GM12878 (cell line): Measurements from ENCODE around the gene EVC. TPM values are rescaled to one million over a fixed set of nuclear protein-coding genes. Genes with fewer than 3 reads are reported as not detected.

Experiments used
- ATAC-seq: fragments of 200-7000 bp; cut with Tn5 transposase; 3 replicates; pipeline ENCODE4 v1.9.1; 2020; ENCODE audit warnings: mild to moderate bottlenecking, moderate library complexity
- BruUV-seq: library from RNA; stranded (reverse); fragments of 400-500 nt; replicated peaks from 2 replicates; lab custom pipeline; 2021; lab: Mats Ljungman, UMichigan
- CTCF ChIA-PET: fragments of 300-600 bp; sonication (Branson Sonifier 250); formaldehyde crosslinking; extraction: SDS; loops from one replicate; lab custom pipeline; 2021; ENCODE audit warnings: inconsistent platforms; lab: Yijun Ruan, JAX
- POLR2A ChIA-PET: fragments of 350-600 bp; formaldehyde crosslinking; extraction: SDS; loops from one replicate; lab custom pipeline; 2021; ENCODE audit warnings: inconsistent platforms; lab: Charles Lee
- RAD21 ChIA-PET: fragments of 300-600 bp; sonication (Branson Sonifier 250); formaldehyde crosslinking; loops from one replicate; lab custom pipeline; 2023; ENCODE audit warnings: antibody characterized with exemption; ENCODE audit not compliant: unreplicated experiment; lab: Charles Lee
- SMC1A ChIA-PET: fragments of 300-600 bp; sonication (Branson Sonifier 250); formaldehyde crosslinking; loops from one replicate; lab custom pipeline; 2023; ENCODE audit not compliant: unreplicated experiment, uncharacterized antibody; lab: Charles Lee
- DNase-seq: peaks from one replicate; pipeline ENCODE4 v3.0.0-alpha.2; 2011; ENCODE audit warnings: low read depth, low spot score
- FAIRE-seq: peaks from 3 replicates; lab custom pipeline; 2011; peaks lifted over from hg19 to GRCh38; lab: Jason Lieb, UNC
- H2AFZ ChIP-seq: 2 replicates; pipeline ENCODE4 v1.6.0; 2011; ENCODE audit warnings: low read depth, low read length, control low read depth; ENCODE audit not compliant: control insufficient read depth
- H3K27ac ChIP-seq: 2 replicates; pipeline ENCODE4 v1.5.1; 2011; ENCODE audit warnings: control low read depth; ENCODE audit not compliant: control insufficient read depth, insufficient read depth
- H3K27me3 ChIP-seq, 2 experiments: replicated peaks in 1 of 2; 2 replicates each; pipeline versions ENCODE4 v1.6.0 to v1.6.1; 2011; ENCODE audit warnings: low read length in 1 of 2; ENCODE audit not compliant: control insufficient read depth in 2 of 2, insufficient read depth in 2 of 2
- H3K36me3 ChIP-seq, 2 experiments: 2 replicates each; pipeline ENCODE4 v1.5.1; 2011; ENCODE audit warnings: low read length in 1 of 2; ENCODE audit not compliant: control insufficient read depth in 2 of 2, insufficient read depth in 2 of 2
- H3K4me1 ChIP-seq: 2 replicates; pipeline ENCODE4 v1.6.1; 2011; ENCODE audit warnings: mild to moderate bottlenecking, low read length, moderate library complexity, mixed read lengths; ENCODE audit not compliant: control insufficient read depth, insufficient read depth
- H3K4me2 ChIP-seq: 2 replicates; pipeline ENCODE4 v1.6.0; 2011; ENCODE audit warnings: control low read depth; ENCODE audit not compliant: control insufficient read depth, insufficient read depth
- H3K4me3 ChIP-seq: fragments of 200-600 bp; sonication (generic); 2 replicates; pipeline ENCODE4 v1.5.1; 2016
- H3K79me2 ChIP-seq: 2 replicates; pipeline ENCODE4 v1.6.0; 2011; ENCODE audit warnings: low read length; ENCODE audit not compliant: control insufficient read depth, insufficient read depth
- H3K9ac ChIP-seq: 2 replicates; pipeline ENCODE4 v1.8.0; 2011; ENCODE audit warnings: low read length, control low read depth, mixed read lengths; ENCODE audit not compliant: control insufficient read depth, insufficient read depth
- H3K9me3 ChIP-seq: replicated peaks from 3 replicates; pipeline ENCODE4 v1.5.1; 2011; ENCODE audit warnings: mild to moderate bottlenecking, low read length; ENCODE audit not compliant: control insufficient read depth, insufficient read depth
- H4K20me1 ChIP-seq: 2 replicates; pipeline ENCODE4 v1.6.0; 2011; ENCODE audit not compliant: control insufficient read depth, insufficient read depth
- ATF2 ChIP-seq: IDR thresholded peaks from 2 replicates; pipeline ENCODE4 v1.6.1; 2012; ENCODE audit warnings: low read length, inconsistent platforms
- BCL3 ChIP-seq: IDR thresholded peaks from 2 replicates; pipeline ENCODE4 v1.6.1; 2011; ENCODE audit warnings: borderline replicate concordance, low read depth, mild to moderate bottlenecking, moderate library complexity, low read length; ENCODE audit not compliant: insufficient read depth, poor library complexity, severe bottlenecking
- FOXM1 ChIP-seq: IDR thresholded peaks from 2 replicates; pipeline ENCODE4 v1.6.1; 2012; ENCODE audit warnings: low read depth, mild to moderate bottlenecking, inconsistent platforms, low read length, moderate library complexity
- HSF1 ChIP-seq: fragments of 150-350 bp; IDR thresholded peaks from 2 replicates; pipeline ENCODE4 v1.6.1; 2014; ENCODE audit warnings: mild to moderate bottlenecking, low read depth, low read length
- JUND ChIP-seq: IDR thresholded peaks from 2 replicates; pipeline ENCODE4 v1.6.1; 2012; ENCODE audit warnings: low read depth, mild to moderate bottlenecking, low read length, improper control_type of control experiment, moderate library complexity
- NFYA ChIP-seq: IDR thresholded peaks from 2 replicates; pipeline ENCODE4 v1.6.1; 2011; ENCODE audit warnings: low read depth, mild to moderate bottlenecking, low read length, improper control_type of control experiment, borderline replicate concordance
- NFYB ChIP-seq: IDR thresholded peaks from 2 replicates; pipeline ENCODE4 v1.6.1; 2011; ENCODE audit warnings: low read depth, mild to moderate bottlenecking, low read length, improper control_type of control experiment, moderate library complexity; ENCODE audit not compliant: insufficient read depth
- PBX3 ChIP-seq: IDR thresholded peaks from 2 replicates; pipeline ENCODE4 v1.6.1; 2011; ENCODE audit warnings: mild to moderate bottlenecking, low read depth, low read length, moderate library complexity; ENCODE audit not compliant: insufficient replicate concordance
- REST ChIP-seq: IDR thresholded peaks from 2 replicates; pipeline ENCODE4 v1.6.1; 2012; ENCODE audit warnings: mild to moderate bottlenecking, low read depth, low read length
- SREBF1 ChIP-seq: IDR thresholded peaks from 2 replicates; pipeline ENCODE4 v1.6.1; 2012; ENCODE audit warnings: mild to moderate bottlenecking, low read length
- SUZ12 ChIP-seq: fragments of 200-600 bp; sonication (generic); IDR thresholded peaks from one replicate; pipeline ENCODE4 v1.6.1; 2018; ENCODE audit warnings: antibody characterized with exemption, mild to moderate bottlenecking; ENCODE audit not compliant: unreplicated experiment
- ZNF622 ChIP-seq: fragments of 450-650 bp; IDR thresholded peaks from 2 replicates; pipeline ENCODE4 v1.6.1; 2017; ENCODE audit warnings: mild to moderate bottlenecking, inconsistent platforms
- WGBS: methylation state at CpG from one replicate; pipeline ENCODE4 v1.1.6; 2016; ENCODE audit warnings: low lambda C conversion rate; ENCODE audit not compliant: insufficient replicate concordance, insufficient coverage; ENCODE audit errors: missing lambda C conversion rate; 5-methylcytosine and 5-hydroxymethylcytosine counted together
- in situ Hi-C: fragments of 300-500 bp; cut with MboI; formaldehyde crosslinking; loops from 9 replicates; pipeline ENCODE4 v1.14.3; 2018; ENCODE audit warnings: mixed read lengths
- intact Hi-C: fragments of 100-400 bp; cut with micrococcal nuclease; formaldehyde crosslinking; loops from one replicate; pipeline ENCODE4 v1.14.2; 2022; ENCODE audit not compliant: unreplicated experiment
- polyA plus RNA-seq, 11 experiments: library from polyadenylated mRNA; depleted of rRNA in 4 of 11; unstranded in 6 of 11; stranded (reverse) in 5 of 11; fragments of >200 nt; fragmentation: Nextera tagmentation in 4 of 11; fragmentation: Illumina TruSeq in 1 of 11; extraction: Ambion mirVana in 4 of 11; extraction: Trizol in 1 of 11; gene quantifications; 1 replicate in 1 of 11; 2 replicates in 10 of 11; pipeline versions ENCODE4 v1.2.1 to v1.2.3, GENCODE V29; 2011 to 2016; ENCODE audit warnings: inconsistent platforms in 2 of 11, missing spikeins in 2 of 11, low read depth in 1 of 11
- total RNA-seq, 4 experiments: library from RNA; depleted of rRNA in 3 of 4; stranded (reverse); fragments of >200 nt in 3 of 4; fragmentation: Illumina TruSeq in 1 of 4; extraction: Trizol in 1 of 4; gene quantifications; 2 replicates each; pipeline versions ENCODE4 v1.2.1 to v1.2.3, GENCODE V29; 2013 to 2021

EVC gene
- total and polyA plus RNA-seq, 10 of the 15 experiments (the other 5 are each of a cell fraction or from before 2014, with no cell fraction given): 0.87 to 55.9 (median 15.6) TPM

- H3K4me2 ChIP-seq: peak overlapping the region; percentile 40
- ATAC-seq: no peak
- no peaks in the 10 kb centered on the region for H4K20me1 ChIP-seq
- no peak for DNase-seq
- H3K27ac ChIP-seq: no peak overlapping the region
- BruUV-seq: no TSS peak
- FAIRE-seq: no peak
- in situ Hi-C loops: no loop called here
- WGBS: 4% methylated on average over 4 of the region's 5 CpGs
- H3K4me3 ChIP-seq: peak overlapping the region; percentile 64; the same call in 1 of the 2 replicates
- SMC1A ChIA-PET: no interaction called here
- CTCF ChIA-PET: no interaction called here
- H3K9ac ChIP-seq: peak overlapping the region; percentile 61; the same call in 1 of the 2 replicates
- intact Hi-C loops: no loop called here
- no peaks in the 10 kb centered on the region for H3K27me3 ChIP-seq
- H2AFZ ChIP-seq: no peak overlapping the region
- H3K36me3 ChIP-seq: no peaks in the 10 kb centered on the region
- RAD21 ChIA-PET: interaction anchor here (1.3 to 3.3 kb wide), 2 partner anchors 8 to 11 kb away, joined by 5 to 11 read pairs; no protein-coding TSS in a partner anchor
- H3K4me1 ChIP-seq: peaks cover 11% of the 10 kb centered on the region
- H3K79me2 ChIP-seq: peaks cover 10% of the 10 kb centered on the region
- no peaks in the 10 kb centered on the region; the same call in 2 of the 3 replicates for H3K9me3 ChIP-seq
- POLR2A ChIA-PET: no interaction called here
- TF ChIP-seq SUZ12: no peak
- TF ChIP-seq FOXM1: no peak
- no peak for TF ChIP-seq BCL3
- no peak for TF ChIP-seq ZNF622
- no peak for TF ChIP-seq REST
- no peak for TF ChIP-seq HSF1
- no peak for TF ChIP-seq ATF2
- no peak for TF ChIP-seq NFYB
- TF ChIP-seq NFYA: no peak
- no peak for TF ChIP-seq SREBF1
- TF ChIP-seq PBX3: no peak
- no peak for TF ChIP-seq JUND
Measured at GRCh38 chr4:5707366-5707765, 3.6 kb upstream of the EVC start.
